HEK293 (cell line): Measurements from ENCODE around the gene RASL11B.

Experiments
- CTCF ChIA-PET: fragments of 350-600 bp; formaldehyde crosslinking; extraction: SDS; loops from one replicate; lab custom pipeline; 2021; ENCODE audit warnings: antibody characterized with exemption; lab: Yijun Ruan, JAX
- POLR2A ChIA-PET: fragments of 300-600 bp; formaldehyde crosslinking; extraction: SDS; loops from one replicate; lab custom pipeline; 2020; ENCODE audit warnings: antibody characterized with exemption, inconsistent platforms; lab: Yijun Ruan, JAX
- H3K27ac ChIP-seq: fragments of 200-500 bp; sonication (Bioruptor generic); 2 replicates; pipeline ENCODE4 v1.5.1; 2014; ENCODE audit warnings: low read depth, low read length, control low read depth, inconsistent platforms; ENCODE audit errors: extremely low read depth
- H3K36me3 ChIP-seq, 2 experiments: fragments of 200-500 bp in 1 of 2; sonication (Bioruptor generic) in 1 of 2; 1 replicate in 1 of 2; 2 replicates in 1 of 2; pipeline ENCODE4 v1.5.1; 2014 to 2017; ENCODE audit warnings: inconsistent platforms in 2 of 2, low read length in 2 of 2; ENCODE audit not compliant: control insufficient read depth in 2 of 2, insufficient read depth in 1 of 2
- H3K4me1 ChIP-seq: fragments of 200-500 bp; sonication (Bioruptor generic); 2 replicates; pipeline ENCODE4 v1.5.1; 2014; ENCODE audit warnings: mild to moderate bottlenecking, low read length, inconsistent platforms; ENCODE audit not compliant: control insufficient read depth, insufficient read depth
- H3K4me3 ChIP-seq: 2 replicates; pipeline ENCODE4 v1.5.1; 2011; ENCODE audit warnings: low read depth, mild to moderate bottlenecking, control low read depth, low read length, moderate library complexity
- H3K9me3 ChIP-seq: fragments of 200-500 bp; sonication (Bioruptor generic); 2 replicates; pipeline ENCODE4 v1.5.1; 2014; ENCODE audit warnings: low read depth, low read length, inconsistent platforms; ENCODE audit not compliant: control insufficient read depth, insufficient read depth
- EGR2 ChIP-seq: fragments of 450-650 bp; formaldehyde crosslinking; IDR thresholded peaks from 2 replicates; pipeline ENCODE4 v1.5.1; 2016; ENCODE audit warnings: low read depth, missing biosample characterization, missing genetic modification characterization
- FEZF1 ChIP-seq: fragments of 450-650 bp; formaldehyde crosslinking; IDR thresholded peaks from 2 replicates; pipeline ENCODE4 v1.5.1; 2016; ENCODE audit warnings: missing biosample characterization, missing genetic modification characterization
- IKZF3 ChIP-seq: fragments of 450-650 bp; IDR thresholded peaks from 2 replicates; pipeline ENCODE4 v1.5.0; 2018; ENCODE audit warnings: missing biosample characterization, mild to moderate bottlenecking, missing genetic modification characterization, moderate library complexity
- OVOL3 ChIP-seq: fragments of 450-650 bp; formaldehyde crosslinking; IDR thresholded peaks from 2 replicates; pipeline ENCODE4 v1.5.1; 2016; ENCODE audit warnings: missing biosample characterization, missing genetic modification characterization
- PRDM6 ChIP-seq: fragments of 450-650 bp; formaldehyde crosslinking; IDR thresholded peaks from 2 replicates; pipeline ENCODE4 v1.5.1; 2017; ENCODE audit warnings: missing biosample characterization, missing genetic modification characterization
- SCRT1 ChIP-seq: fragments of 450-650 bp; formaldehyde crosslinking; IDR thresholded peaks from 2 replicates; pipeline ENCODE4 v1.5.1; 2016; ENCODE audit warnings: missing biosample characterization, missing genetic modification characterization, borderline replicate concordance
- TCF7L2 ChIP-seq: IDR thresholded peaks from 2 replicates; pipeline ENCODE4 v1.6.1; 2011; ENCODE audit warnings: low read depth, mild to moderate bottlenecking, inconsistent platforms, low read length, moderate library complexity, borderline replicate concordance
- YY2 ChIP-seq: fragments of 450-650 bp; formaldehyde crosslinking; IDR thresholded peaks from 2 replicates; pipeline ENCODE4 v1.5.1; 2016; ENCODE audit warnings: missing biosample characterization, missing genetic modification characterization
- ZFP41 ChIP-seq: fragments of 450-650 bp; formaldehyde crosslinking; IDR thresholded peaks from 2 replicates; pipeline ENCODE4 v1.5.1; 2016; ENCODE audit warnings: missing biosample characterization, missing genetic modification characterization, borderline replicate concordance
- ZNF140 ChIP-seq: fragments of 450-650 bp; formaldehyde crosslinking; IDR thresholded peaks from 2 replicates; pipeline ENCODE4 v1.5.1; 2016; ENCODE audit warnings: missing biosample characterization, missing genetic modification characterization
- ZNF148 ChIP-seq: fragments of 450-650 bp; formaldehyde crosslinking; IDR thresholded peaks from 2 replicates; pipeline ENCODE4 v1.5.0; 2017; ENCODE audit warnings: missing biosample characterization, missing genetic modification characterization, borderline replicate concordance
- ZNF280D ChIP-seq: fragments of 450-650 bp; formaldehyde crosslinking; IDR thresholded peaks from 2 replicates; pipeline ENCODE4 v1.5.1; 2016; ENCODE audit warnings: missing biosample characterization, missing genetic modification characterization
- ZNF292 ChIP-seq: fragments of 450-650 bp; formaldehyde crosslinking; IDR thresholded peaks from 2 replicates; pipeline ENCODE4 v1.5.1; 2016; ENCODE audit warnings: low read depth, missing biosample characterization, missing genetic modification characterization, borderline replicate concordance
- ZNF391 ChIP-seq: fragments of 450-650 bp; formaldehyde crosslinking; IDR thresholded peaks from 2 replicates; pipeline ENCODE4 v1.5.1; 2016; ENCODE audit warnings: low read depth, missing biosample characterization, missing genetic modification characterization, borderline replicate concordance
- ZNF394 ChIP-seq: fragments of 450-650 bp; formaldehyde crosslinking; IDR thresholded peaks from 2 replicates; pipeline ENCODE4 v1.5.1; 2016; ENCODE audit warnings: missing biosample characterization, missing genetic modification characterization, mild to moderate bottlenecking, moderate library complexity, borderline replicate concordance
- ZNF610 ChIP-seq: fragments of 450-650 bp; formaldehyde crosslinking; IDR thresholded peaks from 2 replicates; pipeline ENCODE4 v1.5.1; 2016; ENCODE audit warnings: missing biosample characterization, missing genetic modification characterization, borderline replicate concordance
- ZNF660 ChIP-seq: fragments of 450-650 bp; IDR thresholded peaks from 2 replicates; pipeline ENCODE4 v1.5.1; 2018; ENCODE audit warnings: missing biosample characterization, mild to moderate bottlenecking, missing genetic modification characterization

Gene RASL11B

DNA sequence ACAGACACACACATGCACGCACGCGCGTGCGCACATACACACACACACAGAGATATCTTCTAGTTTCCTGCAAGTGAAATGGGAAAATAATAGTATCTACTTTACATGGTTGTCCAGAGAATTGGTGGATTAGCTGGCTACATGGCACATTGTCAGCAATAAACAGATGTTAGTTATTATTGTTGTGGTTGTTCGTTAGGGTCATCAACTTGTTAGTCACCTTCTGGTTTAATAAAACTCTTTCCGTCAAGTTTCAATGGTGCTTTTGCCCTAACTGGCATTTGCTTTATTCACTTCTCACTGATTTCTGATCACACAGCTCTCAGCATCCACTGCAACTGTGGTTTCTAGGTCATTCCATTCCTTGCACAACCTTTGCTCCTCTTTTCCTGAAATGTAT, 25.4 kb upstream of the RASL11B start:
- H3K9me3 ChIP-seq, result no peaks in the 10 kb centered on the region
- ChIA-PET CTCF (no interaction called here), POLR2A (interaction anchor here (1.9 kb wide), 1 partner anchor 124 kb away, joined by 9 read pairs; no protein-coding TSS in a partner anchor)
- no peaks in the 10 kb centered on the region for H3K4me1 ChIP-seq
- no peak overlapping the region for H3K27ac ChIP-seq
- TF ChIP-seq IKZF3 (tag by site-specific recombination) (no peak), ZNF394 (tag by site-specific recombination) (no peak), OVOL3 (tag by site-specific recombination) (no peak)
- no peaks in the 10 kb centered on the region for H3K36me3 ChIP-seq
- no peak overlapping the region for H3K4me3 ChIP-seq

GRCh38 chr4:52837716-52838558, 24.2 kb upstream of the RASL11B start:
- CTCF ChIA-PET, result interaction anchor here (0.6 to 0.8 kb wide), 2 partner anchors 30 to 74 kb away, joined by 3 read pairs; no protein-coding TSS in a partner anchor
- TF ChIP-seq ZNF292 (tag by site-specific recombination) (no peak), ZNF660 (tag by site-specific recombination) (no peak), YY2 (tag by site-specific recombination) (no peak), TCF7L2 (no peak), ZNF280D (tag by site-specific recombination) (no peak)
- Histone ChIP-seq H3K9me3 (no peaks in the 10 kb centered on the region), H3K27ac (no peak overlapping the region), H3K4me3 (no peak overlapping the region), H3K4me1 (no peaks in the 10 kb centered on the region), H3K36me3 (no peaks in the 10 kb centered on the region)
- POLR2A ChIA-PET, result interaction anchor here (1.9 kb wide), 1 partner anchor 126 kb away, joined by 9 read pairs; no protein-coding TSS in a partner anchor

DNA sequence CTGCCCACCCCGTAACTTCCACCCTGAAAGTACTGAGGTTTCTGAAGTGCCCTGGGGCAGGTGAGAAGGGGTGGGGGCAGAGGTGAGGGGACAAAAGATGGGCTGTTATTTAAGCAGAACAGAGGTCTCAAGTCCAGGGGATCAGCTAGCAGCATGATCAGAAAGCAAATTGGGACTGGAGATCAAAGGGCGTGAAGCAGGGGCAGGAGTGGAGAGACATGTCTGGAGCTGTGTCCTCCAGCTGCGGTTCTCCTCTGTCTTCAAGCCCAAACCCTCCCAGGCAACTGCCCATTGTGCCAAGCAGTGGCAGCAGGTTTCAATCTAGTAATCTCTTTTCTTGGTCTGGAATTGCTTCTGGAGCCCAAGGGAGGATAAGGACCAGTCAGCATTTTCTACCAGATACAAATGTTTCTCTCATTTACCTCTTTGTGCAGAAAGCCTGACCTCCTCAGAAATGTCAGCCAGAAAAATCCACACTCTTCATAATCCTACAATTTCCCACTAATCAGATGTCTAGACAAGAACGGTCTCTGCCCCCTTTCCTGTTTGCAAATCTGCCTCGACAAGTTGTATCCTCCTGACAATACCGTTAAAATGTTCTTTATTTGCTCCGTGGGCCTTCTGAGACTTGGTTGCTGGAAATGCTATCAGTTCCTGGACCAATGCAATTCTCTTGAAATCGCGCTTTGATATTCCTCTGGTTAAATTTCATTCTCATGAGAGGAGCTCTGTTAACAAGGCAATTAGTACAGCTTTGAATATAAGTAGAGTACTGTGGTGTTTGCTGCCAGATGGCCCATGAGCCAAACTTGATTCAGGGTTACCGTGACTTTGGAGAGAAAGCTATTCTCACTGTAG, 23.2 kb upstream of the RASL11B start:
- Histone ChIP-seq H3K27ac (no peak overlapping the region), H3K4me3 (no peak overlapping the region), H3K9me3 (no peaks in the 10 kb centered on the region), H3K4me1 (no peaks in the 10 kb centered on the region), H3K36me3 (no peaks in the 10 kb centered on the region)
- no peak for TF ChIP-seq ZNF660 (tag by site-specific recombination)
- no peak for TF ChIP-seq ZNF610 (tag by site-specific recombination)
- TF ChIP-seq PRDM6 (tag by site-specific recombination), result no peak
- no peak for TF ChIP-seq TCF7L2
- TF ChIP-seq ZFP41 (tag by site-specific recombination), result no peak
- TF ChIP-seq OVOL3 (tag by site-specific recombination), result no peak
- no peak for TF ChIP-seq YY2 (tag by site-specific recombination)
- no peak for TF ChIP-seq ZNF140 (tag by site-specific recombination)
- TF ChIP-seq EGR2 (tag by site-specific recombination), result no peak
- no peak for TF ChIP-seq SCRT1 (tag by site-specific recombination)
- no peak for TF ChIP-seq ZNF148 (tag by site-specific recombination)
- TF ChIP-seq ZNF391 (tag by site-specific recombination), result no peak
- TF ChIP-seq FEZF1 (tag by site-specific recombination), result no peak
- ChIA-PET CTCF (no interaction called here), POLR2A (interaction anchor here (1.9 kb wide), 1 partner anchor 127 kb away, joined by 9 read pairs; no protein-coding TSS in a partner anchor)
